ENCODE results near the gene PARM1.

The PARM1 gene

GRCh38 chr4:75030649-75031235, 97.8 kb downstream of the PARM1 start:
- Histone ChIP-seq H3K4me3 (no peak overlapping the region), H3K4me2 (peak overlapping the region in 8 of 11 experiments; percentile 1 to 81 (median 60); a peak in 15 of 22 replicates), H3K4me1 (peaks cover under 1 to 49% (median 27%) of the 10 kb centered on the region in 10 experiments; a peak in 18 of 20 replicates), H4K20me1 (no peaks in the 10 kb centered on the region), H3K27ac (peak overlapping the region in 4 of 11 experiments; percentile 23 to 62 (median 51); a peak in 7 of 22 replicates), H3K9me3 (replicated peaks in 1 of 11) (peaks cover 0 to 22% (median 4%) of the 10 kb centered on the region in 11 experiments; a peak in 6 of 22 replicates), H3K9ac (no peak overlapping the region; a peak in 1 of 22 replicates), H3K27me3 (no peaks in the 10 kb centered on the region), H3K36me3 (no peaks in the 10 kb centered on the region)
- no peak for TF ChIP-seq Cebpa-rat (IDR thresholded peaks at IDR 0.05)

- Histone ChIP-seq H4K20me1 (no peaks in the 10 kb centered on the region), H3K27ac (no peak overlapping the region), H3K4me2 (peak overlapping the region in 1 of 11 experiments; percentile 71; a peak in 2 of 22 replicates), H3K4me1 (peaks cover 7 to 59% (median 36%) of the 10 kb centered on the region in 10 experiments), H3K36me3 (no peaks in the 10 kb centered on the region), H3K9ac (no peak overlapping the region), H3K27me3 (no peaks in the 10 kb centered on the region), H3K9me3 (replicated peaks in 1 of 11) (peaks cover 0 to 22% (median 4%) of the 10 kb centered on the region in 11 experiments; a peak in 6 of 22 replicates), H3K4me3 (no peak overlapping the region)
- TF ChIP-seq Cebpa-rat (IDR thresholded peaks at IDR 0.05) = no peak
These were observed 98.9 kb downstream of the PARM1 start for GRCh38 chr4:75031775-75032174.

GRCh38 chr4:75034523-75034922, 101.6 kb downstream of the PARM1 start:
- no peaks in the 10 kb centered on the region for H3K36me3 ChIP-seq
- peak overlapping the region in 5 of 11 experiments; percentile 10 to 71 (median 60); a peak in 4 of 22 replicates for H3K27ac ChIP-seq
- H4K20me1 ChIP-seq = no peaks in the 10 kb centered on the region
- H3K4me3 ChIP-seq = no peak overlapping the region
- H3K4me2 ChIP-seq = peak overlapping the region in 8 of 11 experiments; percentile 54 to 84 (median 70); a peak in 14 of 22 replicates
- H3K4me1 ChIP-seq = peaks cover 7 to 61% (median 39%) of the 10 kb centered on the region in 10 experiments
- H3K9me3 ChIP-seq (replicated peaks in 1 of 11) = peaks cover 0 to 22% (median 4%) of the 10 kb centered on the region in 11 experiments; a peak in 4 of 22 replicates
- no peak for TF ChIP-seq Cebpa-rat (IDR thresholded peaks at IDR 0.05)
- H3K27me3 ChIP-seq = no peaks in the 10 kb centered on the region
- no peak overlapping the region for H3K9ac ChIP-seq

GRCh38 chr4:75035321-75035720, 102.4 kb downstream of the PARM1 start:
- Histone ChIP-seq H3K27me3 (no peaks in the 10 kb centered on the region), H3K4me1 (peaks cover 7 to 53% (median 36%) of the 10 kb centered on the region in 10 experiments), H4K20me1 (no peaks in the 10 kb centered on the region), H3K4me2 (peak overlapping the region in 8 of 11 experiments; percentile 54 to 84 (median 70); a peak in 17 of 22 replicates), H3K9me3 (replicated peaks in 1 of 11) (peaks cover 0 to 22% (median 4%) of the 10 kb centered on the region in 11 experiments; a peak in 4 of 22 replicates), H3K9ac (no peak overlapping the region; a peak in 1 of 22 replicates), H3K27ac (peak overlapping the region in 9 of 11 experiments; percentile 3 to 71 (median 57); a peak in 14 of 22 replicates), H3K4me3 (no peak overlapping the region), H3K36me3 (no peaks in the 10 kb centered on the region)
- TF ChIP-seq Cebpa-rat (IDR thresholded peaks at IDR 0.05) = no peak

GRCh38 chr4:75036046-75036830, 103.3 kb downstream of the PARM1 start:
- Histone ChIP-seq H3K27me3 (no peaks in the 10 kb centered on the region), H3K9me3 (replicated peaks in 1 of 11) (peaks cover 0 to 22% (median 4%) of the 10 kb centered on the region in 11 experiments; a peak in 4 of 22 replicates), H3K36me3 (no peaks in the 10 kb centered on the region), H3K4me3 (no peak overlapping the region), H3K27ac (peak overlapping the region in 9 of 11 experiments; percentile 21 to 71 (median 57); a peak in 16 of 22 replicates), H4K20me1 (no peaks in the 10 kb centered on the region), H3K9ac (no peak overlapping the region; a peak in 1 of 22 replicates), H3K4me1 (peaks cover 7 to 51% (median 34%) of the 10 kb centered on the region in 10 experiments), H3K4me2 (peak overlapping the region; percentile 36 to 84 (median 68))
- TF ChIP-seq Cebpa-rat (IDR thresholded peaks at IDR 0.05) = no peak

GRCh38 chr4:75037252-75037651, 104.3 kb downstream of the PARM1 start:
- Histone ChIP-seq H3K27ac (no peak overlapping the region; a peak in 1 of 22 replicates), H4K20me1 (no peaks in the 10 kb centered on the region), H3K4me1 (peaks cover 7 to 50% (median 38%) of the 10 kb centered on the region in 10 experiments), H3K9me3 (replicated peaks in 1 of 11) (peaks cover 0 to 22% (median 4%) of the 10 kb centered on the region in 11 experiments; a peak in 4 of 22 replicates), H3K36me3 (no peaks in the 10 kb centered on the region), H3K4me2 (peak overlapping the region in 5 of 11 experiments; percentile 12 to 73 (median 35); a peak in 7 of 22 replicates), H3K4me3 (no peak overlapping the region), H3K9ac (no peak overlapping the region), H3K27me3 (no peaks in the 10 kb centered on the region)
- TF ChIP-seq Cebpa-rat (IDR thresholded peaks at IDR 0.05) = no peak

- no peak for TF ChIP-seq Cebpa-rat (IDR thresholded peaks at IDR 0.05)
These were observed 105.5 kb downstream of the PARM1 start for GRCh38 chr4:75038376-75038775.

GRCh38 chr4:75040703-75041102, 107.8 kb downstream of the PARM1 start:
- Histone ChIP-seq H3K4me1 (peaks cover 7 to 35% (median 23%) of the 10 kb centered on the region in 10 experiments), H3K4me2 (peak overlapping the region in 7 of 11 experiments; percentile 1 to 48 (median 12); a peak in 5 of 22 replicates), H3K9ac (no peak overlapping the region), H3K27me3 (no peaks in the 10 kb centered on the region), H4K20me1 (no peaks in the 10 kb centered on the region), H3K27ac (peak overlapping the region in 3 of 11 experiments; percentile 0 to 48 (median 33); a peak in 3 of 22 replicates), H3K9me3 (replicated peaks in 1 of 11) (peaks cover 0 to 6% (median 0%) of the 10 kb centered on the region in 11 experiments; a peak in 1 of 22 replicates), H3K36me3 (no peaks in the 10 kb centered on the region), H3K4me3 (no peak overlapping the region)
- no peak for TF ChIP-seq Cebpa-rat (IDR thresholded peaks at IDR 0.05)

More at GRCh38 chr4:75038376-75038775, 105.5 kb downstream of the PARM1 start:
- Histone ChIP-seq H3K27ac (no peak overlapping the region), H3K9me3 (replicated peaks in 1 of 11) (peaks cover 0 to 21% (median 4%) of the 10 kb centered on the region in 11 experiments; a peak in 4 of 22 replicates), H3K4me3 (no peak overlapping the region), H3K4me1 (peaks cover 7 to 50% (median 38%) of the 10 kb centered on the region in 10 experiments), H3K4me2 (no peak overlapping the region), H3K36me3 (no peaks in the 10 kb centered on the region), H3K9ac (no peak overlapping the region), H3K27me3 (no peaks in the 10 kb centered on the region), H4K20me1 (no peaks in the 10 kb centered on the region)

Measured in BLaER1 treated with 17β-estradiol and CSF1 and Interleukin-3, amounts not matched to agents 10 nM and 100 nM (cell line).